ENCODE measurements around the gene NIN. TPM values are rescaled to one million over a fixed set of nuclear protein-coding genes. Genes with fewer than 3 reads are reported as not detected.

Gene NIN
- total and polyA plus RNA-seq, 2 of the 4 experiments (the other 2 are of a cell fraction), result 15.2 to 98.4 TPM

GRCh38 chr14:50837850-50838470 lies 7.0 kb upstream of the NIN start:
- no CpG with 5 or more reads among the region's 2 CpGs for WGBS, 2 experiments (ENCODE audit: extremely low coverage in 2 of 2, insufficient read length in 1 of 2)
- H3K9ac ChIP-seq (ENCODE audit: low read depth, low read length), result no peak overlapping the region
- peak overlapping the region; percentile 51; the same call in 1 of the 2 replicates for H3K4ac ChIP-seq (ENCODE audit: low read depth, low read length)
- no peak overlapping the region for H3K27ac ChIP-seq (ENCODE audit: insufficient read depth, low read length)
- H3K27me3 ChIP-seq (ENCODE audit: control insufficient read depth, insufficient read depth, low read length), result no peaks in the 10 kb centered on the region
- H3K9me1 ChIP-seq (ENCODE audit: insufficient read depth, low read length), result peaks cover 15% of the 10 kb centered on the region
- H2BK120ac ChIP-seq (ENCODE audit: low read depth, low read length), result peak overlapping the region; percentile 10
- peak overlapping the region; percentile 24; the same call in 1 of the 2 replicates for H3K23ac ChIP-seq (ENCODE audit: low read depth, low read length)
- intact Hi-C loops (cut with micrococcal nuclease), result no loop called here
- H4K20me1 ChIP-seq (ENCODE audit: insufficient read depth, low read length), result no peaks in the 10 kb centered on the region
- DNase-seq (no peak), ATAC-seq (ENCODE audit: low read depth) (no peak)
- no peak overlapping the region for H3K18ac ChIP-seq (ENCODE audit: low read depth, low read length)
- H3K79me1 ChIP-seq (ENCODE audit: low read depth in 1 of 2, low read length in 2 of 2), result no peaks in the 10 kb centered on the region; a peak in 1 of 4 replicates
- ChIA-PET CTCF (no interaction called here), POLR2A (ENCODE audit: unreplicated experiment) (no interaction called here)
- H3K56ac ChIP-seq (ENCODE audit: extremely low read depth, insufficient read depth, low read length), result no peak overlapping the region
- in situ Hi-C loops (cut with MboI; ENCODE audit: low sequenced_read_pairs), result no loop called here
- H3K9me3 ChIP-seq (ENCODE audit: control insufficient read depth, insufficient read depth, low read length), result no peaks in the 10 kb centered on the region
- dilution Hi-C loops (cut with HindIII; ENCODE audit: low sequenced_read_pairs, unreplicated experiment), result no loop called here
- no peak overlapping the region for H2AFZ ChIP-seq (replicated peaks; ENCODE audit: low read length, poor library complexity)
- peak overlapping the region; percentile 54; the same call in 1 of the 2 replicates for H2BK20ac ChIP-seq (ENCODE audit: low read depth, low read length)
- peak overlapping the region; percentile 11; the same call in 1 of the 2 replicates for H3K14ac ChIP-seq (replicated peaks; ENCODE audit: low read depth, low read length)
- no peak overlapping the region for H4K8ac ChIP-seq (ENCODE audit: low read depth in 2 of 2, low read length in 2 of 2)
- H2BK15ac ChIP-seq (ENCODE audit: low read depth, low read length), result peak overlapping the region; percentile 78; the same call in 1 of the 3 replicates
- no peak overlapping the region for H3K4me2 ChIP-seq (ENCODE audit: low read depth, low read length)
- peak overlapping the region; percentile 83 for H2AK5ac ChIP-seq (ENCODE audit: low read depth, low read length)
- H4K5ac ChIP-seq (ENCODE audit: low read depth, low read length), result no peak overlapping the region
- H3K36me3 ChIP-seq (ENCODE audit: control insufficient read depth, insufficient read depth, low read length), result no peaks in the 10 kb centered on the region
- H4K91ac ChIP-seq (ENCODE audit: insufficient read depth, low read depth, low read length), result no peak overlapping the region
- peaks cover 10% of the 10 kb centered on the region for H3K4me1 ChIP-seq (ENCODE audit: control insufficient read depth, insufficient read depth, low read length)
- H2AK9ac ChIP-seq (replicated peaks; ENCODE audit: low read depth, low read length, poor library complexity), result peak overlapping the region; percentile 21
- H3K4me3 ChIP-seq (ENCODE audit: insufficient read depth, low read depth, low read length), result no peak overlapping the region
- TF ChIP-seq RAD21 (IDR thresholded peaks at IDR 0.05; ENCODE audit: low read length), result no peak
- no peak for TF ChIP-seq RCOR1 (IDR thresholded peaks at IDR 0.05; ENCODE audit: insufficient replicate concordance, low read length)
- no peak for TF ChIP-seq BHLHE40 (IDR thresholded peaks at IDR 0.05; ENCODE audit: low read depth, low read length)
- TF ChIP-seq MXI1 (IDR thresholded peaks at IDR 0.05; ENCODE audit: borderline replicate concordance, low read depth, low read length), result no peak
- TF ChIP-seq CEBPB (IDR thresholded peaks at IDR 0.05; ENCODE audit: low read depth, low read length), result no peak
- TF ChIP-seq MAZ (IDR thresholded peaks at IDR 0.05; ENCODE audit: borderline replicate concordance, low read depth, low read length), result no peak
- no peak for TF ChIP-seq POLR2A (IDR thresholded peaks at IDR 0.05; ENCODE audit: low read depth, low read length)
- no peak for TF ChIP-seq FOS (IDR thresholded peaks at IDR 0.05; ENCODE audit: low read depth, low read length)
- no peak for TF ChIP-seq NFE2L2 (IDR thresholded peaks at IDR 0.05; ENCODE audit: low read depth, low read length)
- no peak for TF ChIP-seq CHD1 (IDR thresholded peaks at IDR 0.05; ENCODE audit: low read depth, low read length)
- TF ChIP-seq USF2 (IDR thresholded peaks at IDR 0.05; ENCODE audit: low read depth, low read length), result no peak
- TF ChIP-seq ELK1 (IDR thresholded peaks at IDR 0.05; ENCODE audit: borderline replicate concordance, low read depth, low read length), result no peak
- BruUV-seq (replicated peaks), result no TSS peak
- H2BK5ac ChIP-seq (ENCODE audit: low read depth, low read length, poor library complexity, severe bottlenecking), result no peak overlapping the region
